ENCODE data around the gene DUSP16.
"Not testable (repeated sequence)": the region's sequence is repeated elsewhere in the genome, so short reads cannot be mapped to it uniquely, and the experiment has no call there.

Gene DUSP16, protein sequence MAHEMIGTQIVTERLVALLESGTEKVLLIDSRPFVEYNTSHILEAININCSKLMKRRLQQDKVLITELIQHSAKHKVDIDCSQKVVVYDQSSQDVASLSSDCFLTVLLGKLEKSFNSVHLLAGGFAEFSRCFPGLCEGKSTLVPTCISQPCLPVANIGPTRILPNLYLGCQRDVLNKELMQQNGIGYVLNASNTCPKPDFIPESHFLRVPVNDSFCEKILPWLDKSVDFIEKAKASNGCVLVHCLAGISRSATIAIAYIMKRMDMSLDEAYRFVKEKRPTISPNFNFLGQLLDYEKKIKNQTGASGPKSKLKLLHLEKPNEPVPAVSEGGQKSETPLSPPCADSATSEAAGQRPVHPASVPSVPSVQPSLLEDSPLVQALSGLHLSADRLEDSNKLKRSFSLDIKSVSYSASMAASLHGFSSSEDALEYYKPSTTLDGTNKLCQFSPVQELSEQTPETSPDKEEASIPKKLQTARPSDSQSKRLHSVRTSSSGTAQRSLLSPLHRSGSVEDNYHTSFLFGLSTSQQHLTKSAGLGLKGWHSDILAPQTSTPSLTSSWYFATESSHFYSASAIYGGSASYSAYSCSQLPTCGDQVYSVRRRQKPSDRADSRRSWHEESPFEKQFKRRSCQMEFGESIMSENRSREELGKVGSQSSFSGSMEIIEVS

DNA sequence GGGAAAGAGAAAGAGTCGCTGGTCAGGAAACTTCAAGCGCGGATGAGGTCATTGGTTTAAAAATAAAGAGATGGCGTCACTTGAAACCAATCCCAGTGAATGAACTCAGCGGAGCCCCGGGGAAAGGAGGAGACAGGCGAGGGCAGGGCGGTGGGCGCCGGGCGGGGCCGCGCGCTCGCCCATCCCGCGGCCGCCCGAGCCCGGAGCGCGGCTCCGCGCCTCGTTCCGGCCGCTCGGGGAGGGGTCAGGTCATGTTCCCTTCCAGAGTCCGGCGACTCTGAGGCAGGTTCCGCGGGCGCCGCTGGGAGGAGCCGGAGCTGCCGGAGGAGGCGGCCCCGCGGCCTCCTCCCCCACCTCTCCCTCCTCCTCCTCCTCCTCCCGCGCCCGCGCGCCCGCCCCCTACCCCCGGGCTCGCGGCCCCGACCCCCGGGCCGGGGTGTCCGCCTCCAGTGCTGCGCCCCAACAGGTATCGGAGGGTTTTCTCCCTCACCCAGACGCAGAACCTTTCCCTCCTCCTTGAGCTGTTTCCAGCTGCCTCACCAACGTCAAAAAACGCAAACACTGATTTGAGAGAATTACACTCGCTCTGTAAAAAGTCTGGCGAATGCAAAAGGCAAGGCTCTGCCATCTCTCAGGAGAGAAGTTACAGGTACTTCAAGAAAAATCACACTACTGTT lies at the start of gene DUSP16:
Gene DUSP16, minus strand, starts transcription at position 279 of the 677 bp plus-strand sequence. CDS start 41,765 bp downstream, outside the sequence.
- DNase-seq: peak; percentile 92

DNA sequence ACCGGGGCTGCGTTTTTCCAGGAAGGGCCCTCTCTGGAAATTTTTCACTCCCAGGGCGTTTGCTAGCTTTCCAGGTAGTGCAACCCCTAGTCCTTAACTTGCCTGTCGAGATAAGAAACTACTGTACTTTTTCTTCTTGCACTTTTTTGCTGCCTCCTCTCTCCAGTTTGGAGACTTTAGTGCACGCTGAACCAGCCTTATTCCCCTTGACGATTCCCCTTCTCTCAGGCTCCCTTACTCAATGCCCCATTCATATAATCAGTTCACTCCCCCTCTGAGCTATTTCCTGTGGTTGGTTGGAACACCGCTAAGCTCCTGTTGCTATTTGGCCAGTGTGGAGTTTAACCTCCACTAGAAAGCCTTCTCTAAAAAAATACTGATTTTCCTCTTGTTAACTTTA lies 49.7 kb upstream of the DUSP16 start:
- DNase-seq: no peak

DNA sequence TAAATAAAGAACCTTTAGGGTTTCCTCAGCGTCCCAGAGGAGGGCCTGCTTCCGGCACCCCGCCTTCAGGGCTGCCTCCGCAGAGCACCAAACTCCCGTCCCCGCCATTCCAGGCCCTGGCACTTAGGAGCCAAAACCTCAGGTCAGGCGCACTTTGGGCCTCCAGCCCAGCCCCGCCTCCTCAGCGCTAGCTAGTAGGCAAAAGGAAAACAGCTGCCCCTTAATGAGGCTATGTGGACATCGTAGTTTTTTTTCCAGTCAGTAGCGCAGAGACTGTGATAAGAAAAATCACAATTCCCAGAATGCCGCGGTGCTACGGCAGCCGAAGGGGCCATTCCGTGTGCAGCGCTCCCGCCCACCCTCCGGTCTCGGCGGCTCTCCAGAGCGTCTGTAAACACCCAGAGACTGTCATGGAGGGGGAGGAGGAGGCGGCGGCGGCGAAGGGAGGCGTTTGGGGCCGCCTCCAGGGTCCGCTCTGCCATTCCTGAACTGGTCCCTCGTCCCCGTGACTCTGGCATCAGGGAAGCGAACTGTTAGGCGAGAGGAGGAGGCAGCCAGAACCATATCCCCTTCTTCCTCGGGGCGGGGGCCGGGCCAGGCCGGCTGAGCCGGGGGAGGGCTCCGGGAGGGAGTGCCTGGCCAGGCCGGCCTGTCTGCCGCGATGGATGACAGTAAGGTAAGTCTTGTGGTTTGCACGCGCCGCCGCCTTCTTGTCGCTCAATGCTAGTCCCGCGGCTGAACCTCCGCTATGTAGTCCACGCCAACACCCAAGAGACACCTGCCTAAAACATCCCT lies 49.0 kb upstream of the DUSP16 start, which contains the start of gene CREBL2:
Gene CREBL2, plus strand, starts transcription at position 365 of the 795 bp plus-strand sequence. Its CDS starts 297 bp downstream, at position 662.
- DNase-seq: peak; percentile 86

DNA sequence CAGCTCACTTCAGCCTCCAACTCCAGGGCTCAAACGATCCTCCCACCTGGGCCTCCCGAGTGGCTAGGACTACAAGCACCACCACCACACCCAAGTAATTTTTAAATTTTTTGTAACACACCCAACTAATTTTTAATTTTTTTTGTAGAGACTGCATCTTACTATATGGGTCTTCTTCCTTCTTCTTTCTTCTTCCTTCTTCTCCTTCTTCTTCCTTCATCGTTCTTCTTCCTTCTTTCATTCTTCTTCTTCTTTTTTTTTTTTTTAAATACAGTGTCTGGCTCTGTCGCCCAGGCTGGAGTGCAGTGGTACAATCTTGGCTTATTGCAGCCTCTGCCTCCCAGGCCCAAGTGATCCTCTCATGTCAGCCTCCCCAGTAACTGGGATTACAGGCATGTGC lies 48.0 kb upstream of the DUSP16 start:
- DNase-seq: no peak

DNA sequence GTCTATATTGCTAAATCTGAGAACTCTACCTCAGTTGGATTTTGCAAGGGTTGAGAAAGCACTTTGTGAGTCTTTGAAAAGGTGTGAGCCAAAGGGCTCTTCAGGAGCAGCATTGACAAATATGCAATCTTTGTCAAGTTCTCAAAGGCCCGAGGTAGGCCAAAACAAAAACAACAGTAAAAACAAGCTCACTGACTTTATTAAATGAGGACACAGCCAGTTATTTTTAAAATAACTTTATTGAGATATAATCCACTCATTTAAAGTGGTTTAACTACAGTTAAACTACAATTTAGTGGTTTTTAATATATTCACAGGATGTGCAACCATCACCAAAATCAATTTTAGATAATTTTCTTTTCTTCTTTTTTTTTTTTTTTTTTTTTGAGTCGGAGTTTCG lies 47.0 kb upstream of the DUSP16 start:
- no peak for DNase-seq

DNA sequence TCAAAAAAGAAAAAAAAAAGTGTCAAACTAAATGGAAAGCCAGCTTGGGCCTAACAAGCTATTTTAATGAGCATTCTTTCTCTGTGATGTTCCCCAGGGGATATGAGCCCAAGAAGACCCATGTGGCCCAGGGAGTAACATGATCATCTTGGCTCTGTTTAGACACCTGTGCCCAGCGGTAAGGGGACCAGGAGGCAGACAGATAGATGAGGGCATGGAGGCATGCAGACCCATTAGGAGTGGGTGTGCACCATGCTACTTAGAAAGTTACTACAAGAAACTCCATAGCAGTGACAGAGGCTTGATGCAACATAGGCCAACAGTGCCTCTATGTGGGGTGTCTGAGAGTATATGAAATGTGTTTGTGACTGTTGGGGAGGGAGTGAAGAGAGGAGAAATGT lies 45.9 kb upstream of the DUSP16 start:
- no peak for DNase-seq

DNA sequence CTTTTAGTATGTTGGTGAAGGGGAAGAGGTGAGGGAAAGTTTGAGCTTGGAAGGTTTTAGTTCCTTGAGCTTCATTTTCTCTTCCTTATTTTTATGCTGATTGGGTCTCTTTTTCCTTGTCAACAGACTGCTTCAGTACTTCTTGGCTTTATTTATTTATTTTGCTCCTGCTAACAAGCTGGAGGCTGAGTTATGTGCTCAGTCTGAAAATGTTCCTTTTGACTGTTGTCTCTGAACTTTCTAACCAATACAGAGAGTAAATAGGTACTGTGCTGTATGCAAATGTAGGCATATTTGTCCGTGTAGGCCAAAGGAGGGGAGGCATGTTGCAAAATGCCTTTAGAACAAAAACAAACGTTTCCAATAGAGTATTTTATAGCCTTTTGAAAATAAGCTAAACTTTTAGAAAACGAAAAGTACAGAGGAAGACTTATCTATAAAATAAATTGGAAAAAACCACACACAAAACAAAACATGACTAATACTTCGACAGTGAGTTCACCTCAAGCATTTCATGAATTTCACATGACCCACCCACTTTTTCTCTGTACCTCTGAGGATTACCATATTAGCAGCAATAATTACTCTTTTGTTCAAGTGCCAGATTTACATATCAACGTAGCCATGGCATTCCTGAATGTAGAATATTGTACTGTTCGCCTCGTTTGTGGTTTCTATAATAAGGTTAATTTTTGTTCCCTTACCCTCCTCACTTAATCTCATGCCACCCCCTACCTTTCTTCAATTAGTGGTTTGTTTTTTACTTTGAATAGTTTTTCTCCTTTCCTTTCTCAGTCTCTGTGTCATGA lies 44.3 kb upstream of the DUSP16 start:
- no peak for DNase-seq

DNA sequence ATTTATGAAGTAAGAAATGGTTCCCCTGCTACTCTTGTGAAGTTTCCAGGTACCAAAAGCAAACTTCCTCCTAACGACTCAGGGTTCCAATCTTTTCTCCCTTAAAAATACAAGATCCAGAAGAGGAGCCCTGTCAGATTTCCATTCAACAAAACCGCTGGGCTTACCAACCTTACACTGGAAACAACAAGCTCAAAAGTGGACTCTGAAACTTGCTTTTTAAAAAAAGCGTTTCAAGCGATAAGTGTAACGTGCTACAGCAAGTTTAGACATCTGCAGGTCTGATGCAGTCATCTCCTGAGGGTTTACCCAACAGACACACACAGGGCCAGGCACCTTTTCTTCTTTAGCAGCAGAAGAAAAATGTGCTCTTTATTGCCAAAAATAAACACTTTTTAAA lies 42.1 kb upstream of the DUSP16 start:
- no peak for DNase-seq

DNA sequence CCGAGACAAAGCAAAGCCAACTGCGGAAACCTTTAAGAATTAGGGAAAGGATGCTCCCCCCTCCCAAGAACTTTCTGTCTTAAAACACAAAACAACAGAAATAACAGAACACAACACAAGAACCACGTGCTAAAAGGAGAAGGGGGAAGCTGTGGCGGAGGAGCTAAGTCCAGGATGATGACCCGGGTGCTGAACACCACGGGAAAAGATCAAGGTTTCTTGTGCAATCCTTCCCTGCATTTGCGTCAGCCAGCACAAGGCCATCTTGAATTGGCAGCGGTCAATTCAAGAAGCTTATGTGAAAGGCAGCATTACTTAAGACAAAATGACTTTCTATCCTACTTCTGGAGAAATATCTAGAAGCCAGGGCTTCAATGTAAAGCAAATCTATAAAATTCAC lies 38.0 kb upstream of the DUSP16 start:
- no peak for DNase-seq

DNA sequence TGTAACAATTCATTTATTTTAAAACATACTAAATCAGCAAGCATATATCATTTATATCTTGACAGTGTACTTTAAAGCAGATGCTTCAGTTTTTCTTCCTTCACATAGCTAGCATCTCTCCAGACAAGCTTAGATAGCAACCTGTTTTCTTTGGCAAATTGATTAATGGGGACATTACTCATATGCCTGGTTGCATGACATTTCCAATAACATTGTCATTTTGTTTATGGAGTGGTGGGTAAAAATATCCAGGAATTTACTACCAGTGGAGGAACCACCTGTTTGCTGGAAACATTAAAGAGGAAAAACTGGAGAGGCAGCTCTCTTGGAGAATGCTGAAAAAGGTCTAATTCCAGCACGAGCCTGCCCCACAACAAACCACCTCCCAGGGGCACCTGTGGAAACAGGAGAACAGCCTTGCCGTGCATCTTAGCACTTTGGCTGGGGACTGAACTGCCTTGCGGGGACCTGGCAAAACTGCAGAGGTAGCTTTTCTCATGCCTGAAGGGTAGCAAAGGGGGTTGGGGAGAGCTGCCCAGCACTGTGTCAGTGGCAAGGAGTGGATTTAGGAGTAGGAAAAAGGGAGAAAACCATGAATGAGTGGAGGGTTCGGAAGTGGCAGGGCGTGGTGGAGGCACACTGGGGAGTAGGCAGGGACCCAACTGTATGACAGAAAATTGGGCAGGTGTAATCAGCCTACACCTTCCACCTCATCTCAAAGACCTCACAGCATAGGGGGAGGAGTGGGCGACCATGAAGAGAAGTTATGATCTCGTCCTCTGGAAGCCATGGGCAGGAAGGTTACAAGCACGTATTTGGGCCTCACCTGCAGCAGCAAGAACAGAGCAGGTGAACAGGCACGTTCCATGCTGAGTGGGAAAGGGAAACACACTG lies 37.3 kb upstream of the DUSP16 start:
- no peak for DNase-seq

DNA sequence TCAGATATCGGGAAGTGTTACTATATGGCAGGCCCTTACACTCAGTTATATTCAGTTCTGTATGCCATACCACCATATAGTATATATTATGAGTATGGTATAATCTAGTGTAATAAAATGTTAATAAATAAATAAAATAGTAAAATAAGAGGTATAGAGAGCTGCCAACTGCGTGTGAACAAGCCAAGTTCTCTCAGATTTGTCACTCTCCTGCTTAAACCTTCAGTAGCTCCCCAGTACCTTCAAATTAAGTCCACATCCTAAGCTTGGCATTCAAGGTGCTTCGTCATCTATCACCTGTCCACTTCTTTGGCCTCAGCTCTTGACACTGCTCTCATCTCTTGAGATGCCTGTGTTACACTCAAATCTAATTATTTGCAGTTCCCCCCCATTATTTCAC lies 36.2 kb upstream of the DUSP16 start:
- DNase-seq: no peak

DNA sequence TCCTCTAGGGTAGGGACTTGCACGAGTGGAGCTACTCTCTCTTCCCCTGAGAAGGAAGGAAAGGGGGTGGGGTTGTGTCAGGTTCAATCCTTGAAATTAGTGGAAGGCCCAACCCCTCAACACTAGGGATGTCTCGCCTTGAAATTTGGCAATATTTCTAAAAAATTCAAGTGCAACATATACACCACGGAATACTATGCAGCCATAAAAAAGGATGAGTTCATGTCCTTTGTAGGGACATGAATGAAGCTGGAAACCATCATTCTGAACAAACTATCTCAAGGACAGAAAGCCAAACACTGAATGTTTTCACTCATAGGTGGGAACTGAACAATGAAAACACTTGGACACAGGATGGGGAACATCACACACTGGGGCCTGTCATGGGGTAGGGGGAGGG lies 33.9 kb upstream of the DUSP16 start:
- DNase-seq: not testable (repeated sequence)

DNA sequence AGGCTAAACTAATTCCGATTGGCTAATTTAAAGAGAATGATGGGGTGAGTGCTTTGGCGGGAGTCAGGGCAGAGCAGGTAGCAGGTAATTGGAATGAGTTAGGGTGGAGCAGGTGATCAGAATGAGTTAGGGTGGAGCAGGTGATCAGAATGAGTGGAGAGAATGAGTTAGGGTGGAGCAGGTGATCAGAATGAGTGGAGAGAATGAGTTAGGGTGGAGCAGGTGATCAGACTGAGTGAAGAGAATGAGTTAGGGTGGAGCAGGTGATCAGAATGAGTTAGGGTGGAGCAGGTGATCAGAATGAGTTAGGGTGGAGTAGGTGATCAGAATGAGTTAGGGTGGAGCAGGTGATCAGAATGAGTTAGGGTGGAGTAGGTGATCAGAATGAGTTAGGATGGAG lies 33.3 kb upstream of the DUSP16 start:
- not testable (repeated sequence) for DNase-seq

DNA sequence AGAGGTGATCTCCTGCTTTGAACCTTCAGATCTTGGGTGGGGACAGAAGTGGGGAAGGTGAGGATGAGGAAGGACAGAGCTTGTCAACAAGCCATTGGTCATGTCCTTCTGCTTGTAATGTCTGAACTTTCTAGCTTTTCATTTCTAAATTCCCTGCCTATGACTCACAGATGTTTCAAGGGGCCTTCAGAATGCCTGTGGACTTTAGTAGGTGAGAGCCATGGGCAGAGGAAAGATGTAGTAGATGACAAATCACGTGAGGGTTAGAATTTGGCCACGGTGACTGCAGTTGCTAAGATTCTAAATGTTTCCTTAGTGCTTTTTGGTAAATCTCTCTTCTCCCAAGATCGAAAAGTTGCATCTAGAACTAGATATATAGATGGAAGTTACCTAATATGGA lies 30.3 kb upstream of the DUSP16 start:
- no peak for DNase-seq

DNA sequence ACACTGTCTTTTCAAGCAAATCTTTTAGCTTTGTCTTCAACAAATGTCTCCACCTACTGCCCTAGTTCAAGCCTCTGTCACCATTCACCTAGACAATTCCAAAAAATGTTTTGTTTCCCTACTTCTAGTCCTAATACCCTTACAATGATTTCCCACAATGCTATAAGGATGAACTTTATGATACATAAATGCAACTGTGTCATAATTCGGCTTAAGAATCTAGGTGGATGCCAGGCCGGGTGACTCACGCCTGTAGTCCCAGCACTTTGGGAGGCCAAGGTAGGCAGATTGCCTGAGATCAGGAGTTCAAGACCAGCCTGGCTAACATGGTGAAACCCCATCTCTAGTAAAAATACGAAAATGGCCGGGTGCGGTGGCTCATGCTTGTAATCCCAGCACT lies 28.3 kb upstream of the DUSP16 start:
- no peak for DNase-seq

DNA sequence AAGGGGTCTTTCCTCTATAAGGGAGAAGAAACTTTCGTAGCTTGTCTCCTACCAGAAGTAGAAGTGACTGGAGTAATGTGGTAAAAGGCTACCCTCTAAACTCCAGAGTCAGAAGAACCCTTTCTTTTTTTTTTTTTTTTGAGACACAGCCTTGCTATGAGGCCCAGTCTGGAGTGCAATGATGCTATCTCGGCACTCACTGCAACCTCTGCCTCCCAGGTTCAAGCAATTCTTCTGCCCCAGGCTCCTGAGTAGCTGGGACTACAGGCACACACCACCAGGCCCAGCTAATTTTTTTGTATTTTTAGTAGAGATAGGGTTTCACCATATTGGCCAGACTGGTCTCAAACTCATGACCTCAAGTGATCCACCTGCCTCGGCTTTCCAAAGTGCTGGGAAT lies 25.8 kb upstream of the DUSP16 start:
- not testable (repeated sequence) for DNase-seq

DNA sequence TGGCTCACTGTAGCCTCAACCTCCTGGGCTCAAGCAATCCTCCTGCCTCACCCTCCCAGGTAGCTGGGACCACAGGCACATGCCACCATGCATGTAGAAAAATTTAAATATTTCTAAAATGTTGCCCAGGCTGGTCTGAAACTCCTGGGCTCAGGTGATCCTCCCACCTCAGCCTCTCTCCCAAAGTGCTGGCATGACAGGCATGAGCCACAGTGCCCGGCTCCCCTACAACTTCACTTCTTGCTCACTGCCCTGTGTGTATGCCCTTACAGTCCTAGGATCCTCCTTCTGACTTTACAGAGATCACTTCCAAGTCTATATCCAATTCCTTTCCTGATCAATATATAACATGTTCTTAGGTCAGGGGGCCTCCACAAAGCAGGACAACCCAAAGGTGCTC lies 25.2 kb upstream of the DUSP16 start:
- DNase-seq: no peak

DNA sequence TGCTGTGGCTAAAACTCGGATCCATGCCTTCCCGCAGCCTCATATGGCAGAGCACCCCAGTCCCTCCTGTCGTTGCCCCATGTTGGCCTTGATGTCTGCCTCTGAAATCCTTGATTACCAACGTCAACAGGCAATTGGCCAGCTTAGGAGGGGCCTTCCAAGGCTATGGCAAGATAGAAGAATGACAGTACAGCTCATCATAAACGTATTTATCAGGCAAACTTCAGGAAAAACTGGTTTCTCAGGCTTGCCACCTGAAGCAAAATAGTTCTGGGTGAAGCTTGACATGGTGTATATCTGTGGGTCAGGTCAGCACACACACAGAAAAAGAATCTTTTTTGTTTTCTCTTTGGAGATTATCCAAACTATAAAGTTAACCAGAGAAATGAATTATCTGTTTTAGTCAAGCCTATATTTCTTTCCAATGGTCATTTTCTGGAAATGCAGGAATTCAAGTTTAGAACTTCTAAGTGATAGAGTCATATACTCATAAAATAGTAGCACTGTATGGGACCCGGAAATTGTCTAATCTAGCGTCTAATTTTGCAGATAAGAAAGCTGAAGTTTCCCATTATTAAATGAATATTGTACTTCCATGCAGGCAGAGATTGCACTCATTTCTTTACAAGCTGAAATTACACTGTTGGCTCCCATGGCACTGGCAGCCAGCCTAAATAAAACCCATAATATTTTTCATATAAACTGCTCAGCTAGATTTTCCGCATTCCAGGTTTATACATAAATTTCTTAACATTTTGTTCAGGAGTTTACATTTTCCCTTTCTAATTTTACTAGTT lies 24.4 kb upstream of the DUSP16 start:
- no peak for DNase-seq

DNA sequence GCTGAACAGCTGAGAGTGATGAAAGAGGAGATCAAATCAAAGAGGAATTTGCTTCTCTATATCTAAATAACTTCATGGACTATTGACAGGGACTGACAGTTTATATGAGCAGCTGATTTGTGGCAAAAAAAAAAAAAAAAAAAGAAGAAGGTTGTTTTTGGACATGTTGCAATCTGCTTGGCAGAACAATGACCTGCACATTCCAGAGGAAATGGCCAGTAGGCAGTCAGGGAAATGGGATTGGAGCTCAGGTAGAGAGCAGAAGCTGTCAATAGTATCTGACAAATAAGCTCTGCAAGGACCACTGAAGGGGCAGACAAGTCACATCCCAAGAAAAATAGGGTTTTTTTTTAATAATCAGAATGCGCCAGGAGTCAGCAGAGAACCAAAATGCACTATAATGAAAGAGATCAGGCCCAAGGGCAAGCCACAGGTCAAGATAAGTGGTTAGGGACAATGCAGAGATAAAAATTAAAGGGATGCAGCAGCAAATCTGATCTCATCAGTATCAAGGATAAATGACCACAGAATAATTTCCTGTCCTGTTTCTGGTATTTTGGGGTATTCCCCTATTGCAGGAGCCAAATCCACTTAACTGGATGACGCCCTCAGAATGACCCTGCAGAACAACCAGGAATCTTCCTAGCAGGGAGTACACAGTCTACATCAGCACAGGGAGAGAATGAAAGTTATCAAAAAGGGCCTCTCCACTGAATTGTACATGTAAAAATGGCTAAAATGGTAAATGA lies 22.6 kb upstream of the DUSP16 start:
- no peak for DNase-seq

All from NCI-H1436 (cell line).